GM18498 (cell line): Measurements from ENCODE around the gene PERP.
"Not testable (repeated sequence)": the region's sequence is repeated elsewhere in the genome, so short reads cannot be mapped to it uniquely, and the experiment has no call there.

Experiments used
- ATAC-seq: cut with Tn5 transposase; IDR thresholded peaks from one replicate; pipeline ENCODE4 v1.9.1; 2021; ENCODE audit warnings: mild to moderate bottlenecking, moderate library complexity; ENCODE audit not compliant: unreplicated experiment

PERP gene

DNA sequence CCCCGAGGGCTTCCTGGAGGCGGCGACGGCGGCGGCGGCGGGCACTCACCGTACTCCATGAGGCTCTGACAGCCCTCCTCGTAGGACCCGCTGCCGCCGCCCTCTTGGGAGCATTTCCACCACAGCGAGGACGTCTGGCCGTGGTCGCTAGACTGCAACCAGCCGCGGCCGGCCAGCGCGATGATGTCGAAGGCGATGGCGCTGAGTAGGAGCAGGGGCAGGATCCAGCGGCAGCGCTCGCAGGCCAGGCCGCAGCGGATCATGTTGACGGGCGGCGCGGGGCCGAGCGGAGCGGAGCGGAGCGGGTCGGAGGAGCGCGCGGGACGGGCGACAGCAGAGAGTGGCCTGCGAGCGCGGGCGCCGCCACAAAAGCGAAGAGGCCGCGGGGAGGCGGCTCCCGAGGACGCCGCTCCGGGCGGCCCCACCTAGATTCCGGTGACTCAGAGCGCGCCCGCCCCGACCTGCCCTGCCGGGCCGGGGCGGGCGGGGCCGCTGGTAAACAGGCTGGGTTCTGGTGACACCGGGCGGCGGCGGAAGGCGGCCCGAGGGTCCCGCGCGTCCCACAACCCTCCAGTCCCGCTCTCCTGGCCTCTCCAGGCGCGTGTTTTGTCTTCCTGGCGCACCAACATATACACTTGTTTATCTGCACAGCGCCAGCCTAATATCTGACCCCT lies at the start of gene PERP:
Gene PERP, minus strand, starts transcription at position 342 of the 674 bp plus-strand sequence. Its CDS starts 79 bp downstream, at position 263.
- ATAC-seq = peak; percentile 82

DNA sequence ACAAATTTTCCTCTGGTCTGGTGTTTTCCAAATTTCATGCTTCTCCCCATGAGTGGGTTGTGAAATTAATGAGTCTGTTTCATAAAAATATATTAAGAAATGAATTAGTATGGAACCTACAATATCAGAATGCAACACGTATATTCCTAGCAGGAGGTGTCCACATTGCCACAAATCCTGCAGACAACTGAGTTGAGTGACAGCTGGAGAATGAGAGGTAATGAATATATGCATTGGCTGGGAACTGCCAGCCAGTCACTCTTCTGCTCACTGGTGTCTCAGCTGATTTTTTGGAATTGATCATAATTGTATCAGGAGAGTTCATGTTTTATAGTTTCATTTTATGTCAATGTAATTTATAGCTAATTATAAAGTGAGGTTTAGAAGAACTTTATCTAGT lies 48.2 kb upstream of the PERP start:
- no peak for ATAC-seq

DNA sequence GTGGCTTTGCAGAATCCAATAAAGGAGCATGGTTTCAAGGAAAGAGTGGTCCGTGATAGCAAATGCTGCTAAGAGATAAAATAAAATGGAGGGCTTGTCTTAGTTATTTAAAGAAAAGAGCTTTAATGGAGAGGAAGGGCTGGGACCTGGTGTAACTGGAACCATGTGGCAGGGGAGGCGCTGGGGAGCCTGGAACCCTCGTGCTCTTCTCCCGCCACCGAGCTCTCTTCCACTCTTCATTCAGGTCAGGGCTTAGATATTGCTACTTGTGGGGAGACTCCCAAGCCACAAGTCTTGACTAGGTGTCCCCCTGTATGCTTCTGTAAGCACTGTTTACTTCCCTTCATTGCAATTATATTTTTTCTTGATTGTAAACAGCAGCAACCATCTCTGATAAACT lies 39.3 kb upstream of the PERP start:
- no peak for ATAC-seq

DNA sequence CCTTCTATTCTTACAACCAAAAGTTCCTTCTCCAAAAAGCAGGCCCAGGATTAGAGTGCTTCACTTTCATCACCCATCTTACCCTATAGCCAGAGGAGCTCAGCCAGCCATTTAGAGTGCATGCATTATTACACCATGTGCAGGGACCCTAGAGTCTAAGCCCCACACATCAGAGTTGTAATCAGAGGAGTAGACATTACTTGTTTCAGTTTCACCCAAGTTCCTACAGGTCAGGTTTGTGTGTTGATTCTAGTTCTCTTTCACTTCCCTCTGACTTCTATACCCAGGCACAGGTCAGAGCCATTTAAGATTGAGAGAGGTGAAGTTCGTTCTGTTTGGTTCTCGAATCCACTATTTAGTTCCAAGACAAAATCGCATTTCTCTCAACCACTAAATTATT lies 38.2 kb upstream of the PERP start:
- ATAC-seq = peak; percentile 74

DNA sequence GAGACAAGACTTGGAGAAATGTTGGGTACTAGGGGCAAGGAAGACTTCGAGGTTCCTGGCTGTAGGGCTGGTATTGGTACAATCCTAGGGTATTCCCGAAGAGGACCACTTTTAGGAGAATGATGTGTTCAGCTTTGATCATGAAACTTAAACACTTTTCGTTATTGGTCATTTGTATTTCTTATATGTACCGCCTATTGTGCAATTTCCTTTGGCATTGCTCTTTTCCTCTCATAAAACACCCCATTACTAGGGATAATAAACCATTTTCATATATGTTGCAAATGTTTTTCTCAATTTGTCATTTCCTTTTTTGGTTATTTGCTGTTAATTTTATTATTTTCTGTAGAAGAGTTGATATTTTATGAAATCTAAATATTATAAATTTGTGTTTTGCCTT lies 35.6 kb upstream of the PERP start:
- ATAC-seq = no peak

DNA sequence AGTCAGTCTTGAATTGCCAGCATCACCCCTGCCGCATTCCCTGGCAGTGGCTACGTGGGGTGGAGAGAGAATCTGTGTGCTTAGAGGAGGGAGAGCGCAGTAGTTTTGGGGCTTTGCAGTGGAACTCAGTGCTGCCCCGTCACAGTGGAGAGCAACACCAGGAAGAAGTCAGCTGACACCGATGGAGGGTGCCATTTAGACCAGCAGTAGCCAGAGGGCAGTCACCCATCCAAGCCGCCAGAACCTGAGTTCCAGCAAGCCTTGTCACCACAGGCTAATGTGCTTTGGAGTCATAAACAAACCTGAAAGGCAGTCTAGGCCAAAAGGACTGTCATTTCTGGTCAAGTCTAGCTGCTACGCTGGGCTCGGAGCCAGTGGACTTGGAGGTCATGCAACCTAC lies 22.0 kb upstream of the PERP start:
- no peak for ATAC-seq

DNA sequence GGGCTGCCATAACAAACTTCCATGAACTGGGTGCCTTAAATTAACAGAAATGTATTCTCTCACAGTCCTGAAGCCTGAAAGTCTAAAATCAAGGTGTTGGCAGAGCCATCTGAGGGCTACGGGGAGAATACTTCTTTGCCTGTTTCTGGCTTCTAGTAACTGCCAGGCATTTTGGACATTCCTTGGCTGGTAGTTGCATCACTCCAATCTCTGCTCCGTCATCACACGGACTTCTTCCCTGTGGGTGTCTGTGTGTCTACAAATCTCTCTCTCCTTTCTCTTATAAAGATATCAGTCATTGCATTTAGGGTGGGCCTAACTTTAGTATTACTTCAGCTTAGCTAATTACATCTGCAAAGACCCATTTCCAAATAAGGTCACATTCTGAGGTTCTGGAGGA lies 20.9 kb upstream of the PERP start:
- ATAC-seq = no peak

DNA sequence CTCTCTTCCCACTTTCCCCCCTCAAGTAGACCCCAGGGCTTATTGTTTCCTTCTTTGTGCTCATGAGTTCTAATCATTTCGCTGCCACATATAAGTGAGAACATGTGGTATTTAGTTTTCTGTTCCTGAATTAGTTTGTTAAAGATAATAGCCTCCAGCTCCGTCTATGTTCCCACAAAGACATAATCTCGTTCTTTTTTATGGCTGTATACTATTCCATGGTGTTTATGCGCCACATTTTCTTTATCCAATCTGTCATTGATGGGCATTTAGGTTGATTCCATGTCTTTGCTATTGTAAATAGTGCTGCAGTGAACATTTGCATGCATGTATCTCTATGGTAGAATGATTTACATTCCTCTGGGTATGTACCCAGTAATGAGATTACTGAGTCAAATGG lies 16.9 kb upstream of the PERP start:
- ATAC-seq = no peak

DNA sequence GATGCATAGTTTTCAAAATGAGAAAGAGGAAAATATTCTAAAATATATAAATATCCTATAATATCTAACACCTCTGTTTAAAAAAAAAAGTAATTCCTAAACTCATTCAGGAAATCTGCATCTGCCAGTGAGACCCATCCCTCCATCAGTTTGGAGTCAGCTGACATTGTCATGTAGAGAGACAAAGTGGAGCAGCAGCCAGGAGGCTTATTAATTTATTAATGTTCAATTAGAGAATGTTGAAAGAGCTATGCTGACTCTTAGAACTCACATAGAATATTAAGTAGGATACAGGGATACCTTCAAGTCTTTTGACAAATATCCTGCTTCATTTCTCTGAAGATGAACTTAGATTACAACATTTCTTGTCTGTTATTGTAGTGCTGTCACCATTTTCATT lies 12.8 kb upstream of the PERP start:
- ATAC-seq = no peak

DNA sequence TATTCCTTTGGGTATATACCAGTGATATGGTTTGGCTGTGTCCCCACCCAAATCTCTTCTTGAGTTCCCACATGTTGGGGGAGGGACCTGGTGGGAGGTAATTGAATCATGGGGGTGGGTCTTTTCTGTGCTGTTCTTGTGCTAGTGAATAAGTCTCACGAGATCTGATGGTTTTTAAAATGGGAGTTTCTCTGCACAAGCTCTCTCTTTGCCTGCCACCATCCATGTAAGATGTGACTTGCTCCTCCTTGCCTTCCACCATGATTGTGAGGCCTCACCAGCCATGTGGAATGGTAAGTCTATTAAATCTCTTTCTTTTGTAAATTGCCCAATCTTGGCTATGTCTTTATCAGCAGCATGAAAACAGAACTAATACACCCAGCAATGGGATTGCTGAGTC lies 12.0 kb upstream of the PERP start:
- ATAC-seq = not testable (repeated sequence)

DNA sequence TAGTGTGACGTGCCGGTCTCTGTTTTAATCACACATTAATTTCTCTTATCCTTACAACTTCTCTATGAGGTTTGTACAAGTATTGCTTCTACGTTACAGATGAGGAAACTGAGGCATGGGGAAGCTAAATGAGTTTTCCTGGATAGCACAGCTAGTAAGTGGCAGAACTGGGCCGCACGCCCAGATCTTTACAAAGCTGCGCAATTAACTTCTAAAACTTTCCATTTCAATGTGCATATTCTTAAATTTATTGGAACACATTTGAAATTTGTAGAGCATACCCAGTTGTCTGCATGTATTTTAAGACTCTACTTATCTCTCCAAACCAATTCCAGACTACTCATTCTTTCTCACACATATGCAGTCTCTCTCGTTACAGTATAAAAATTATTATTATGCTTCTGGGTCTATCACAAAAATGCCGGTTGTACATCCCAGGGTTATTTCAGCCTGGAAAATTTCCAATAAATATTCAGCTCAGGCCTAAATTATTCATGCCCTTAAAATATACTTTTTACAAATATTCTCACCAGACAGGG lies 10.2 kb upstream of the PERP start:
- no peak for ATAC-seq

DNA sequence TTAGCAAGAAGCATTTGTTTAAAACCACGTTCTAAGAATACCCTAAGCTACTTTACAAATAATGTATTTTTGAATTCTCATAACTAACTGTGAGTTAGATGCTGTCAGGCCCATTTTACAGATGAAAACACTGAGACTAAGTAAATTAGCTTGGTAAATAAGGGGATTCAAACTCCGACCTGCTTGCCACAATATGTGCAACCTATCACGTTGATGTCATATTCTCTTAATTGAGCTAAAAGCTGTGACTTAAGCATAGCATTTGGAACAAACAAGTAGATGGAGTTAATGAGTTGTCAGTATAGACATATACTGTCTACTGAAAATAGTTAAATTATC lies 9.4 kb upstream of the PERP start:
- no peak for ATAC-seq

DNA sequence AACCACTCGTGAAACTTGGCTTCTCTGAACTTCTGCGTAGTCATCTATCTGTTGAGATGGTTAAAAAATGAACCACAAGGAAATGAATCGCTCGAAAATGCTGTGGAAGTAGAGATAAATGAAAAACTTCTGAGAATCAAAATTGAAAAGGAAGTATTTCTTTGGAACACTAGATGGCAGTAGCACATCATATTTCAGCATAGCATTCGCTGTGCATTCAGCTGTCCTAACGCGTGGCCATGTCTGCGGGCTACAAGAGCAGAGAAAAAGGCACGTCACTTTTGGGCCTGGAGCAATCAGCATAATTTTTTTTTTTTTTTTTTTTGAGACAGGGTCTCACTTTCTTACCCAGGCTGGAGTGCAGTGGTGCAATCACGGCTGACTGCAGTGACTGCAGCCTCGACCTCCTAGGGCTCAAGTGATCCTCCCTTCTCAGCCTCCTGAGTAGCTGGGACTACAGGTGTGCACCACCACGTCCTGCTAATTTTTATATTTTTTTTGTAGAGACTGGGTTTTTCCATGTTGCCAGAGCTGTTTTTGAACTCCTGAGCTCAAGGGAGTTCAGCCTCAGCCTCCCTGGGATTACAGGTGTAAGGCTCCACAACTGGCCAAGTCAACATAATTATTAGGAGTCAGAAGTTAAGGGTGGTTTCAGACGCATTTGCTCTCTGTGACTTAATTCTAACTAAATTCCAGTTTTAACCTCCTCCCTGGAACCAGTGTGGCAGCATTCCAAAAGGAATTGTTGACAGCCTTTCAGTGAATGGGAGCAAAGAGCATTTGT lies 8.8 kb upstream of the PERP start:
- peak; percentile 79 for ATAC-seq

DNA sequence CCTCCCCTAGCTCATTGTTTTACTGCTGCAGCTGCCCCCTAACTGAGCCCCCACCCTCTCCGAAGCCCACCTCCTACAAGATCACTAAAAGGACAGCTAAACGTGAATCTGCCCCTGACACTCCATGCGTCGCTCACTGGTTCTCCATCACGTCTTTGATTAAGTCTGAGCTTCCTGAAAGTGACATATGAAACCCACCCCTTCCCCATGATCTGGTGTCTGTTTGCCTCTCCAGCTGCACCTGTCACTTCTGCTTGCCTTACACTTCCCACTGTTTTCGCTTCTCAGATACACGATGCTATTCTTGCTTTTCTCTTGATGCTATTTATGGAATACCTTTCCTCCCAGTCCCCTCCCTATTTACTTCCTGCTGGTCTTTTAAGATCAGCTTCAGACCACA lies 8.0 kb upstream of the PERP start:
- ATAC-seq = no peak

DNA sequence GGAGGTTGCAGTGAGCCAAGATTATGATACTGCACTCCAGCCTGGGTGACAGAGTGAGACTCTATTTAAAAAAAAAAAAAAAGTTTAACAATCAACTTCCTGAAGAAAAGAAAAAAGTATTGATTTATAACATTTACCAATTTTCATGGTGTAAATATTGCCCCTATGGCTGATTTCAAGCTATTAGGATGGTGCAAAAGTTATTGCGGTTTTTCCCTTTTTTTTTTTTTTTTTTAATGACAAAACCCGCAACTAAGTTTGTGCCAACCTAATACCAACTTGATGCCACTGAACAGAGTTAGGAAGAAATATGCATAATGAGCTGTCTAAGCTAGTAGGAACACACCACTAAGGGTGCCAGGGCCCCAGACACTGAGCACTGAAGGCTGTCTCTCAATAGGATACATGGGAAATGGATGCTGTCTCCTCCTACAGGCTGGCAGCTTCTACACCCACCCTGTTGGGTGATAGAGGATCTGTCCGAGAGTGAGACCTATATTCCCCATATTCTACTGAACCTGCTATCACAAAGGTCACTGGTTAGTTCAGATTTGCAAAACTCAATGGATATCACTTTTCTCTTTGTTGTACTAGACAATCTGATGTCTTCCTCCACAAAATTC lies 6.5 kb upstream of the PERP start:
- ATAC-seq = no peak

DNA sequence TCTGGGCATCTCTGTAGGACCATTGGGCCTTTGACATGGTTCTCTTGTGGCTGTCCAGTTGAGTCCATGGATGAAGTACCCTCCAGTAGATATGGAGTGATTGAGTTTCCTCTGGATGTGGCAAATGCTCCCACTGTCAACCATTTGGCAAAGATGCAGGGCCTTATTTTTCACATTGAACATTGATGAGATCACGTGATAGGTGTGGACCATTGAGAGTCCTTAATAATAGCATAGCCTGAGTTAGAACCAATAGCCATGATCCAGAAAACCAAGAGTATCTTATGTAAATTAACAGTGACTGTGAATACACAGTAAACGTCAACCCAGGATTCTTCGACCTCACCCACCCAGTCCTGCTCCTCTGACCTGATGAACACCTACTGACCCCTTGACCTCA lies 3.0 kb upstream of the PERP start:
- ATAC-seq = no peak

DNA sequence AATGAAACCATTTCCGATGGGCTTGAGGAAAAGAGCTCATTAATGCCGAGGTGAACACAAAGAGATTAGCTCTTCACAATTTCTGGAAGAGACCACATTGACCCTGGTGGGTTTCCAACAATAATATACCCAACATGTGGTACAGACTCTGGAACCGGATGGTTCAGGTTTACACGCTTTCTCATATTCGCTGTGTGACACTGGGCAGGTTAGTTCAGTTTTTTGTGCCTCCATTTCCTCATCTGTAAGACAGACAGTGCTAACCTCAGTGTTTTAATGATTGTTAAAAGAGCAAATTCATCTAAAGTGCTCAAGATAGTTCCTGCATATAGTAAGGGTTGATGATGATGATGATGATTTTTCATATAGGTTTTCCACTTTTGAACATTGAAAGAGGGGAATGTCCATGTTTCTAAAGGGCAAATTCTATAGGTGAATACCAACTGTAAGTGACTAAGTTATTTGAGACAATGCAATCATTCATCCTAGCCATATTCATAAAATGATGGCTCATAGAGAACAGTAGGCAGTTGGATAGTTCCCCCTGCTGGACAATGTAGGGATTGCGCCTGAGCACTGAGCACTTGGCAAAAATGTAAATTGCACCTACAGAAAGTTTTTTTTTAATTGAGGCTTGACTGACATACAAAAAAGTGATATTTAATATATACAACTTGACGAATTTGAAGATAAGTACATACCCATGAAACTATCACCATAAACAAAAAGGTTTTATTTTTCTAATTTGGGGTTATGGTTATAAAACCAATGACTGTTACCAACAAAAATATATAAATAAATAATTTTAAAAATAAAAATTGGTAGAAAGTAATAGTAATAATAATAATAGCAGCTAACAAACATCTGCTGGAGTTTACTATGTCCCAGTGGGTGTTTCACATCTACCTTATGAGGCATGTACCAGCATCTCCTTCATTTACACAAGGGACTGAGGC lies 2.1 kb upstream of the PERP start:
- peak; percentile 58 for ATAC-seq

DNA sequence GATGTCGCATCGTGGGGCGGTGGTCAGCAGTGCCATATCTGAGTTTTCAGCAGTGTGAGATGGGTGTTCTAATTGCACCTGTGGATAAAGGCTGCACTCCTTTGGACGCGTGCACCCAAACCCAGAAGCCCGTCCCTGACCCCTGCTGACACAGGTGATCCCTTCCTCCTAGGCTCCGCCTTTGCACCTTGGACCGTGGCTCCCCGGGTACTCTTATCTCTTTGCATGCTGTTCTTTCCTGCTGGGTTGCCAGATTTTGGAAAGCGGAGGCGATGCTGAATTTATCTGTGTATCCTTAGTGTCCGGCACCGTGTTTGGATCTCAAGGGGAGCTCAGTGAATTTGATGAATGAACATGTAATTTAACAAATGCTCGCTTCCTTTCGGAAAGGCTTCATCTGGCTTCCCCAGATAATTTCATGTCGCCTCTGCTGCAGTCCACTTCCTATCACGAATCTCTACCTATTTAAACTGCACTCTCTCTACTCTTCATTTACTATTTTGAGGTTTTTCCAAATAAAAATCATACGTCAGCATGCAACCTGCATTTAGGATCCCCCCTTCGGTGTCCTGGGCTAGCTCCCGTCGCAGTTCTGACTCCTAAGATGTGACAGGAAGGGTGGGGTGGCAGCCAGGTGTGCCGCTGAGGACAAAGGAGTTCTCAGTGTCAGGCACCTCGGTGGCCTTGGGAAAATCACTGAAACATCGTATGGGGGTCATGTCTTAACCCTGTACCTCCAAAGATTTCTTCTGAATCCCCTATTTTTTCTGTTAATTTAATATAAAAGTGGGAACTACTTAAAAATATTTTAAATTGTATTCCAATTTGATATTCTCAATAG lies 753 bp upstream of the PERP start:
- ATAC-seq = peak; percentile 19

DNA sequence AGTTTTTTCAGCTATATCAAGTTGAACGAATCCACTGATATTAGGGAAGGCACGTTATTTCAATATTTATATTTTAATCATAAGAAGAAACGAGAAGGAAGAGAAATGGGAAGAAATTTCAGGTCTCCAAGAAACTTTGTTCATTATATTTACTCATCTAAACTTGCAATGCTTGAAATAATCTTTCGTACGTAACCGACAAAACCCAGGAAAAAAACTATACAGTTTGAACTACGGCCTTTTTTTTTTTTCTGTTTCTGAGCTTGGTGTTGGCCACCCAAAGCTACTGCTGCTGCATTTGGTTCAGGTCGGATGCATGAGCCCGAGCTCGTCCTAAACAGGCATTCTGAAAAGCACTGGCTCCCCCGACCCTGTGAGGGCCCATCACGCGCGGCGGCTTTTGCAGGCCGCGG lies 548 bp downstream of the PERP start:
- ATAC-seq = no peak
